Measurements from ENCODE around the gene PLCD3. TPM values are rescaled to one million over a fixed set of nuclear protein-coding genes. Genes with fewer than 3 reads are reported as not detected.

Gene PLCD3
- polyA plus RNA-seq, 1 of the 3 experiments (the other 2 are of a cell fraction): 59.7 TPM

- H3K4me1 ChIP-seq (ENCODE audit: control insufficient read depth in 1 of 2, insufficient read depth in 2 of 2, low read depth in 1 of 2, low read length in 1 of 2): peaks cover 0 to under 1% of the 10 kb centered on the region in 2 experiments; a peak in 1 of 4 replicates
- H3K27ac ChIP-seq (ENCODE audit: low read depth in 2 of 2, low read length in 1 of 2): peak overlapping the region in 1 of 2 experiments; percentile 19; a peak in 1 of 4 replicates
- peaks cover 21% of the 10 kb centered on the region for H3K79me2 ChIP-seq (ENCODE audit: insufficient read depth)
- H4K20me1 ChIP-seq (ENCODE audit: insufficient read depth): no peaks in the 10 kb centered on the region
- no peaks in the 10 kb centered on the region for H3K27me3 ChIP-seq (ENCODE audit: insufficient read depth)
- 37% methylated on average over 6 of the region's 9 CpGs for WGBS (ENCODE audit: low lambda C conversion rate)
- no peaks in the 10 kb centered on the region for H3K9me3 ChIP-seq
- POLR2A ChIA-PET: interaction anchor here (0.9 kb wide), 1 partner anchor 38 kb away, joined by 3 read pairs; no protein-coding TSS in a partner anchor
- H3K4me2 ChIP-seq: no peak overlapping the region
- peaks cover 62 to 63% of the 10 kb centered on the region in 2 experiments for H3K36me3 ChIP-seq (replicated peaks in 1 of 2; ENCODE audit: control insufficient read depth in 1 of 2, insufficient read depth in 2 of 2, low read length in 1 of 2)
- H3K4me3 ChIP-seq (ENCODE audit: low read depth in 2 of 2, low read length in 1 of 2): no peak overlapping the region; a peak in 1 of 4 replicates
- H3K9ac ChIP-seq: no peak overlapping the region
- H2AFZ ChIP-seq (ENCODE audit: low read depth): no peak overlapping the region
- peak; percentile 83 for TF ChIP-seq RAD21 (IDR thresholded peaks at IDR 0.05; ENCODE audit: low read length)
- TF ChIP-seq MAX (IDR thresholded peaks at IDR 0.05; ENCODE audit: low read depth): no peak
- peak; percentile 91 for TF ChIP-seq CTCF (IDR thresholded peaks at IDR 0.05)
- TF ChIP-seq SMC3 (IDR thresholded peaks at IDR 0.05; ENCODE audit: low read depth, low read length): peak; percentile 80
- TF ChIP-seq USF2 (IDR thresholded peaks at IDR 0.05; ENCODE audit: borderline replicate concordance, low read depth, low read length): 0 out of 2 replicates have a peak, but pooled peaks have one; percentile 4
- no peaks in the 10 kb centered on the region for H3K9me2 ChIP-seq
- DNase-seq: peak; percentile 93
- H3F3A ChIP-seq (replicated peaks; ENCODE audit: insufficient read depth): peaks cover 2% of the 10 kb centered on the region
- CTCF ChIA-PET: interaction anchor here (0.6 to 14.8 kb wide), 63 partner anchors 9 to 385 kb away, joined by 3 to 194 read pairs (median 6); partner anchors contain the start of genes ACBD4, EFTUD2, GFAP and HEXIM1
These were observed 33.3 kb downstream of the PLCD3 start for GRCh38 chr17:45098869-45099616.

DNA sequence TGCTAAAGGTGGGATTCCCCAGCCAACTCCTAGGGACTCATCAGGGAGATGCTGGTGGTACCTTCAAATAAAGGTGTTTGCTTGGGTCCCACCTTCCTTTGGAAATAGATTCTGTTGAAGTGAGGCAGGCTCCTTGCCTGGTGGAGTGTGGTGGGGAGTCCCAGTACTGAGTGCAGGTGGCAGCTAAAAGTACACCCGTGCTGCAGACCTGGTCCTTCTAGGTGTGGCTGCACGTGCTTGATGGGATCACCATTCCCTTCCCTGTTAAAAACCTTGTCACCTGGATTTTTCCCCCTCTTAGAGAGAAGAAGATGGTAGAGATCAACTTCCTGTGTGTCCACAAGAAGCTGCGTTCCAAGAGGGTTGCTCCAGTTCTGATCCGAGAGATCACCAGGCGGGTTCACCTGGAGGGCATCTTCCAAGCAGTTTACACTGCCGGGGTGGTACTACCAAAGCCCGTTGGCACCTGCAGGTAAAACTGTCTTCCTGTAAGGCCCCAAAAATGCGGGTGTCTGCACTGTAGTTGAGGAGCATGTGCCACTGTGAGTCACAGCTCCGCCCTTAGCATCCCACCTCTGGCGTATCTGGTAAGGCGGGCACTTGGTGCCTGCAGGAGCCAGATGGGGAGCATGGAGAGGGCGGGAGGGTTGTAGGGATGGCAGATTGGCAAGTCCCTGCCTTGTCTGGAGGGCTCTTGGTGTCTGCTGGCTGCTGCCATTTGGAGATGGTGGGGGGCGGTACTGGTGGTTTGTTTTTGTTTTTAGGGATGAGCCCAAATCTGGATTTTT, 34.0 kb downstream of the PLCD3 start:
- Histone ChIP-seq H3K36me3 (replicated peaks in 1 of 2; ENCODE audit: control insufficient read depth in 1 of 2, insufficient read depth in 2 of 2, low read length in 1 of 2) (peaks cover 56 to 61% of the 10 kb centered on the region in 2 experiments), H3K4me1 (ENCODE audit: control insufficient read depth in 1 of 2, insufficient read depth in 2 of 2, low read depth in 1 of 2, low read length in 1 of 2) (peaks cover 0 to 8% of the 10 kb centered on the region in 2 experiments; a peak in 3 of 4 replicates), H3K9me3 (no peaks in the 10 kb centered on the region), H3F3A (replicated peaks; ENCODE audit: insufficient read depth) (peaks cover 10% of the 10 kb centered on the region), H3K27me3 (ENCODE audit: insufficient read depth) (no peaks in the 10 kb centered on the region), H2AFZ (ENCODE audit: low read depth) (no peak overlapping the region), H3K27ac (ENCODE audit: low read depth in 2 of 2, low read length in 1 of 2) (peak overlapping the region in 1 of 2 experiments; percentile 19; a peak in 1 of 4 replicates), H3K9ac (no peak overlapping the region), H3K4me2 (no peak overlapping the region), H3K79me2 (ENCODE audit: insufficient read depth) (peaks cover 23% of the 10 kb centered on the region), H4K20me1 (ENCODE audit: insufficient read depth) (no peaks in the 10 kb centered on the region), H3K9me2 (no peaks in the 10 kb centered on the region), H3K4me3 (ENCODE audit: low read depth in 2 of 2, low read length in 1 of 2) (no peak overlapping the region)
- 92% methylated on average over 13 of the region's 13 CpGs for WGBS (ENCODE audit: low lambda C conversion rate)
- TF ChIP-seq EP300 (IDR thresholded peaks at IDR 0.05; ENCODE audit: borderline replicate concordance in 1 of 2, low read depth in 1 of 2, low read length in 1 of 2) (no peak), ELF1 (IDR thresholded peaks at IDR 0.05) (no peak), JUND (IDR thresholded peaks at IDR 0.05) (no peak), MEF2A (IDR thresholded peaks at IDR 0.05; ENCODE audit: borderline replicate concordance, low read depth) (no peak), POLR2AphosphoS5 (IDR thresholded peaks at IDR 0.05; ENCODE audit: low read depth, low read length) (no peak), YY1 (IDR thresholded peaks at IDR 0.05; ENCODE audit: low read depth) (no peak), GATA2 (CRISPR knock-in tag; IDR thresholded peaks at IDR 0.05) (no peak), CTCF (IDR thresholded peaks at IDR 0.05) (no peak)
- TF ChIP-seq, protein P1, sequence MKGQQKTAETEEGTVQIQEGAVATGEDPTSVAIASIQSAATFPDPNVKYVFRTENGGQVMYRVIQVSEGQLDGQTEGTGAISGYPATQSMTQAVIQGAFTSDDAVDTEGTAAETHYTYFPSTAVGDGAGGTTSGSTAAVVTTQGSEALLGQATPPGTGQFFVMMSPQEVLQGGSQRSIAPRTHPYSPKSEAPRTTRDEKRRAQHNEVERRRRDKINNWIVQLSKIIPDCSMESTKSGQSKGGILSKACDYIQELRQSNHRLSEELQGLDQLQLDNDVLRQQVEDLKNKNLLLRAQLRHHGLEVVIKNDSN (IDR thresholded peaks at IDR 0.05; ENCODE audit: borderline replicate concordance, low read depth): no peak
- TF ChIP-seq, protein P2, sequence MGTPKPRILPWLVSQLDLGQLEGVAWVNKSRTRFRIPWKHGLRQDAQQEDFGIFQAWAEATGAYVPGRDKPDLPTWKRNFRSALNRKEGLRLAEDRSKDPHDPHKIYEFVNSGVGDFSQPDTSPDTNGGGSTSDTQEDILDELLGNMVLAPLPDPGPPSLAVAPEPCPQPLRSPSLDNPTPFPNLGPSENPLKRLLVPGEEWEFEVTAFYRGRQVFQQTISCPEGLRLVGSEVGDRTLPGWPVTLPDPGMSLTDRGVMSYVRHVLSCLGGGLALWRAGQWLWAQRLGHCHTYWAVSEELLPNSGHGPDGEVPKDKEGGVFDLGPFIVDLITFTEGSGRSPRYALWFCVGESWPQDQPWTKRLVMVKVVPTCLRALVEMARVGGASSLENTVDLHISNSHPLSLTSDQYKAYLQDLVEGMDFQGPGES (IDR thresholded peaks at IDR 0.05; ENCODE audit: low read depth, low read length): no peak
- ChIA-PET CTCF (interaction anchor here (0.6 to 14.8 kb wide), 53 partner anchors 8 to 384 kb away, joined by 3 to 194 read pairs (median 7); partner anchors contain the start of genes ACBD4, EFTUD2, GFAP and KIF18B), POLR2A (no interaction called here)
- DNase-seq: no peak
